NCI-H146 treated with DMSO at 0.1 percent for 48 hours (cell line): ENCODE results near the gene KIF2C.
A peak's percentile ranks its signal among the peaks of the same experiment; 100 is the strongest.
"Not testable (repeated sequence)": the region's sequence is repeated elsewhere in the genome, so short reads cannot be mapped to it uniquely, and the experiment has no call there.

ENCODE experiments used
- DNase-seq: peaks from one replicate; lab custom pipeline; 2025; ENCODE audit not compliant: unreplicated experiment; lab: John Stamatoyannopoulos, UW

The KIF2C gene

DNA sequence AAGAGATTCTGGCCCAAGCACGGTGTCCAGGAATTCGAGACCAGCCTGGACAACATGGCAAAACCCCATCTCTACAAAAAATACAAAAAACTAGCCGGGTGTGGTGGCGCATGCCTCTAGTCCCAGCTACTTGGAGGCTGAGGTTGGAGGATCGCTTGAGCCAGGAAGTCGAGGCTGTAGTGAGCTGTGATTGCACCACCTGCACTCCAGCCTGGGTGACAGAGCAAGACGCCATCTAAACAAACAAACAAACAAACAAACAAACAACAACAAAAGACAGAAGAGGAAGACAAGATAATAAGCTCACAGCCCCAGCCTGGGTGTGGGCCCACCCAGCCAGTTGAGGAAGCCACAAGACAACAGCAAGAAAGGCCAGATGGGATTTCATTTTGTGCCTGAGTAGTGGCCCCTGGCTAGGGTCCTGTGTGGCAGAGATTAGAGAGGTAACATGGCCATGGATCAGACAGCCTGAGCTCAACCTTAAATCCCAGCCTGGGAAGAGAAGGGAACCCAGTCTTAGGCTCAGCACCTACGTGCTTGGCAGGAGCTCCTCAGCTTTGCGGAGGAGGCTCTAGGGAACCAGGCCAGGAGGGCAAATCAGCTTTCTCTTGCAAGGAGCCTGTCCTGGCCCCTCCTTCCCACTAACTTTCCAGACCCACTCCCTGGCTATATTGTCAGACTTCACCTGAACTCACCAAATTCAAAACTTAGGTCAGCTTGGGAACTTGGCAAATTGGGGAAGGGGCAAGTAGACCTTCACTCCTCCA lies 53.3 kb downstream of the KIF2C start:
- no peak for DNase-seq

DNA sequence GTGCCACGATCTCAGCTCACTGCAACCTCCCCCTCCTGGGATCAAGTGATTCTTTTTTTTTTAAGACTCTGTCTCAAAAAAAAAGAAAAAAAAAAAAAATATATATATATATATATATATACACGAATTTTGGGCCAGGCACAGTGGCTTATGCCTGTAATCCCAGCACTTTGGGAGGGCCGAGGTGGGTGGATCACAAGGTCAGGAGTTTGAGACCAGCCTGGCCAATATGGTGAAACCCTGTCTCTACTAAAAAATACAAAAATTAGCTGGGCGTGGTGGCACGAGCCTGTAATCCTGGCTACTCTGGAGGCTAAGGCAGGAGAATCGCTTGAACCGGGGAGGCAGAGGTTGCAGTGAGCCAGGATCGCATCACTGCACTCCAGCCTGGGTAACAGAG lies 58.2 kb downstream of the KIF2C start:
- not testable (repeated sequence) for DNase-seq

DNA sequence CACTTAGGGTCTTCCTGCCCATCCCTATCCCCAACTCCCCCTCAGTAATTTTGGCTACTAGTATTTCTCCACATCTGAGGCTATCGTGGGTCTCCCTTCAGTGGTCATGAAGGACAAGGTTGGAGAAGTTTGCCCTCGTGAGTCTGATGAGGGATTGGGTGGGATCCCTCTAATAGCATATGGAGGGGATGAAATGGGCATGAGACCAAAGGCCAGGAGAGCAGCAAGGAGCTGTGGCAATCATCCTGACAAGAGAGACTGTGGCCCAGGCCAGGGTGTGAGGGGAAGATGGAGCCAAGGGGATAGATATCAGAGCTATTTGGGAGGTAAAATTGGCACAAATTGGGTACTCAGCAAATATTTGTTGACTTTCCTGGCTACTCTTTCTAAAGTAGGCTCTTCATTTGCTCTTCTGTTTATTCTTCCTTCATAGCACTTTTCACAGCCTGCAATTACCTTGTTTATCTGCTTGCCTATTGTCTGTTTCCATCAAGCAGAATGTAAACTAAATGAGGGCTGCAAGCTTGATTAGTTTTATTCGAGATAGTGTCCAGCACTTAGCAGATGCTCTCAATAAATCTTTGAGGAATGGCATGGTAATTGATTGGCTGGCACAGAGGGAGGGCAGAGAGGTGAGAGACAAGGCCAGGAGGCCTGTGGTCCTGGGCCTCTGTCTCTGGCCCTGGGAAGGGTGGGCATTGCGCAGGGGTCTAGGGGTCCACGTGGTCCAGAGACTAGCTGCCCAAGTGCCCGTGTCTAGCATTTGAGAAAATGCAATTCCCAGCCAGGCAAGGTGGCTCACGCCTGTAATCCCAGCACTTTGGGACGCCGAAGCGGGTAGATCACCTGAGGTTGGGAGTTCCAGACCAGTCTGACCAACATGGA lies 59.1 kb downstream of the KIF2C start:
- peak; percentile 30 for DNase-seq

GRCh38 chr1:44799770-44800584 lies 60.3 kb downstream of the KIF2C start, which contains the start of gene PLK3:
TSS of gene PLK3 (plus strand) at chr1:44800377. CDS start at chr1:44800464, 87 bp downstream.
- peak; percentile 89 for DNase-seq

DNA sequence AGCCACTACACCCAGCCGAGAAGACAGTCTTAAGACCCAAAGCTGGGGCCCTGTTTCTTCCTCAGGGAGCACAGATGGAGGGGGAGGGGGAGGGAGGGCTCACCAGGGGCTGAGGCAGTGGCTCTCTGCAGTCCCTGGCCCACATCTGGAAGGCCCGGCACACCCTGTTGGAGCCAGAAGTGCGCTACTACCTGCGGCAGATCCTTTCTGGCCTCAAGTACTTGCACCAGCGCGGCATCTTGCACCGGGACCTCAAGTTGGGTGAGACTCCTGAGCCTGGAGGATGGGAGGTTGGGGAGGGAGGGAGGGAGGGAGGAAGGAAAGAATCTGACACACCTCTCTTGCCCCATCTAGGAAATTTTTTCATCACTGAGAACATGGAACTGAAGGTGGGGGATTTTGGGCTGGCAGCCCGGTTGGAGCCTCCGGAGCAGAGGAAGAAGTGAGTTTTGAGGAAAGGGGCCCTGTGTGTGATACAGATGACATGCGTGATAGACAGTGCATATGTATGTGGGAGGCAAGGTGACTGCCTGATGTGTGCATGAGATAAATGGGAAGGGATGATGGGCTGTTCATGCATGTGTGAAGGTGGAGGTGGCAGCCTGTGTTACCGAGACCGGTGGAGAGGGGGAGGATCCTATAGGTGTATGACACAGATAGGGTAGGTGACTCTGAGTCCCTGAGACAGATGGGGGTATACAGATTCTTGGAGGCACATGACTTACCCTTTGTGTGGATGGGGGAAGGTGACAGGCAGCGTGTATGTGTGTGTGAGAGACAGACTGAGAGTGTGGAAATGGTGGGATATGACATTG lies 62.1 kb downstream of the KIF2C start:
- no peak for DNase-seq

DNA sequence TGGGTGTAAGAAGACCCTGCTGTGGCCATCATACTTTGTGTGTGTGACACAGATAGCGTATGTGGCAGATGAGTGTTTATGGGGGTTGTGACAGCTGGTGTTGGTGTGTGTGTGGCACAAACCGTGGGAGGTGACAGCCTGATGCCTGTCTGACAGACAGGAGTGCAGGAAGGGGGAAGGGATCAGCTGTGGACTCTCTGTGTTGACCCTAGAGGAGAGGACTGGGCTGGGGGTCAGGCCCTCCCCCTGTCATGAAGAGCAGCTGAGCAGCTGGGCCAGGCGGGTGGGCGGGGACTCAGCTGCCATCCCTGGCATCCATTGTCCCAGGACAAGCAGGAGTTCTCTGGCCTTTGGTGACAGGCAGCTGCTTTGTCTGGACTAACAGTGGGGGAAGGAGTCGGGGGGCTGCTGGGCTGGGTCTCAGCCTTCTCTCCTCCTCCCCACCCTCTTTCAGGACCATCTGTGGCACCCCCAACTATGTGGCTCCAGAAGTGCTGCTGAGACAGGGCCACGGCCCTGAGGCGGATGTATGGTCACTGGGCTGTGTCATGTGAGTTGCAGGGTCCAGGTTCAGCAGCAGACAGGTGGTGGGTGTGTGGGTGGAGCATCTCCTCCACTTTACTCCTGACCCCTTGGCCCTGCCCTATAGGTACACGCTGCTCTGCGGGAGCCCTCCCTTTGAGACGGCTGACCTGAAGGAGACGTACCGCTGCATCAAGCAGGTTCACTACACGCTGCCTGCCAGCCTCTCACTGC lies 62.8 kb downstream of the KIF2C start:
- no peak for DNase-seq

GRCh38 chr1:44803062-44803311 lies 63.4 kb downstream of the KIF2C start:
- DNase-seq = no peak

DNA sequence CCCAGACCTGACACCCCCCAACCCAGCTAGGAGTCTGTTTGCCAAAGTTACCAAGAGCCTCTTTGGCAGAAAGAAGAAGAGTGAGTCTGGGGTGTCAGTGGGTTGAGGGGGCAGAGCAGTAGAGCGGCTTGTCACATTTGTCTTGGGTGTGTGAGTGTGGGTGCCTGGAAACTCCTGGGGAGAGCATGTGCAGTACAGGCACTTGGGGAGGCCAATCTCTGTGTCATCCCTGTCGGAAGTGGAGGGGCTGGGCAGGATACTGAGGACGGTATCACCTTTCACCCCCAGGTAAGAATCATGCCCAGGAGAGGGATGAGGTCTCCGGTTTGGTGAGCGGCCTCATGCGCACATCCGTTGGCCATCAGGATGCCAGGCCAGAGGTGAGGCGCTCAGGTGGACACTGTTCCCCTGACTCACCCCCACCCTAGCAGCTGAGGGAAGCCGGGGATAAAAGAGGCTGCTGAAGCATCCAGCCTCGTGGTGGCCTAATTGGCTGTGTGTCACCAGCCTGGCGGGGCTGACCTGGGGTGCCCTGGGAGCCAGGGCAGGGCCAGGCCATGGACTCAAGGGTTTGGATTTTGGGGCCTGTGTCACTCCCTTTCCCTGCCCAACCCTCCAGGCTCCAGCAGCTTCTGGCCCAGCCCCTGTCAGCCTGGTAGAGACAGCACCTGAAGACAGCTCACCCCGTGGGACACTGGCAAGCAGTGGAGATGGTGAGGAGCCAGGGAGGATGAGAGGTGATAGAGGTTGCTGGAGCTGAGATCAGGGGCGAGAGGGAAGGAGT lies 63.9 kb downstream of the KIF2C start:
- DNase-seq = no peak

GRCh38 chr1:44805311-44806024 lies 65.8 kb downstream of the KIF2C start:
- DNase-seq = no peak

- DNase-seq = no peak
These were observed 66.5 kb downstream of the KIF2C start for GRCh38 chr1:44806025-44806703.

DNA sequence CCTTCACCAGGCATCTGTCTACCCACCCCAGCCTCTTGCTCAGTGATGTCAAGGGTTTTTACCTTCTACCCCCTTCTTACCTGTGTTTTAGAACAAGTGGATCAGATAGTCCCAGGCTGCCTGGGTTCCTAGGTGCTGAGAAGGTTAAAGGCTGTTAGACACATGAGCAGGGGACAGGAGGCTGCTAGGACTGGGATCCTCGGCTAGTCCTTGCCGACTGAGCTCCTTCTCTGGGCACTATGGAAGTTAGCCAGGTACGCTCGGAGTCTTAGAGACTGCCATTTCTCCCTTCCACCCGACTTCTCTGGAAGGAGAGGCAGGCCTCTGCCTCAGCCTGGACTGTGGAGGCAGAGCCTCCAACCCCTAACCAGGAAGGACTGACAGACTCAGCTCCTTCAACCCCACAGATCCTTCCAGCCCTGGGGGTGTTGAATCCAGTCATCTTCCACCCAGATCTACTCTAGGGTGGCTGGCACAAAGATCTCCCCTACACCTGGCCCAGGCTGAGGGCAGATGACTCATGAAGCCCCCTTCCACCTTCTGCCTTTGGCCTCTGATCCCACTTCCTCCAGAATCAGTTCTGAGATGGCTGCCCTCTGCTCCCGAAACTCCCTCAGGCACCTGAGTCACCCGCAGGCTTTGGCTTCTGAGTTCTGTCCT lies 67.2 kb downstream of the KIF2C start, which contains the start of gene DYNLT4:
Gene DYNLT4, minus strand, starts transcription at position 648 of the 660 bp plus-strand sequence. CDS start 683 bp downstream, outside the sequence.
- no peak for DNase-seq

- DNase-seq = no peak
These were observed 67.9 kb downstream of the KIF2C start for GRCh38 chr1:44807364-44808062.

DNA sequence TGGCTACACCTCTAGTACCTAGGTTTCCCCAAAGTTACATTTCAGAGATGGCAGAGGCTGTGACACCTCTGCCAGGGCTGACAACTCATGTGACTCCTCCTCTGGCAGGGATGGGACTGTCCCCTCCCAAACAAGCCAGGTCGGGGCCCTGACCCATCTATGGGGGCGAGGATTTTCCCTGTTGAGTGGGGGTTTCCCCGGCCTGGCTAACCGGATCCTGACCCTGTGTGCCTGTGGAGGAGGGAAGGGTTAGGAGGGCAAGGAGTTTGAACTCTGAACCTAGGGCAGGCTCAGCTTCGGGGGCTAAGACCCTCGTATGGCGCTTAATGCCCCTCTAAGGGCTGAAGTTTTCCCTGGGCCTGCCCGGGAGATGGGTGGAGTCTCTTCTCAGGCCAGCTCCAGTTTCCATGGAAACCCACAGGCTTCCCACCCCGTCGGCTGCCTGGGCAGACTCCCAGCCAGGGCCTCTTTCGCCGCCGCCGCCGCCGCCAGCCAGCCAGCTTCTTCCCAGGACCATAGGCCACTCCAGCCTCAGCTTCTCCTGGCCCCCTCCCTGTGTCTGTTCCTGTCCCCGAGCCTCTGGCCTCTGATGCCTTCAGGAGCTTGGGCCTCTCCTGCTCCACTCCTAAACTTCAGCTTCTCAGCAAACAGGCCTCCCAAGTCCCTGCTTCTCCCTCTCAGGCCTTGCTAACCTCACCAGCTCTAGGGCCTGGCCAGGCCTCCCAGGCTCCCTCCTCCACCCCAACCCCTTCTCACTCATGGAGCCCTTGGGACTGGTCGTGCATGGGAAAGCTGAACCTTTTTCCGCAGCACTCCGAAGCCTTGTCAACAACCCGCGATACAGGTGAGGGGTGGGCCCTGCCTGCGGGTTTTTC lies 68.7 kb downstream of the KIF2C start, which contains the start of gene BTBD19:
Gene BTBD19, plus strand, starts transcription at position 461 of the 875 bp plus-strand sequence. Its CDS starts 298 bp downstream, at position 759.
- no peak for DNase-seq

GRCh38 chr1:44808938-44809917 lies 69.6 kb downstream of the KIF2C start:
- DNase-seq = no peak
